GM12801 (cell line): ENCODE measurements around the gene WDR74.

Experiments
- CTCF ChIP-seq: IDR thresholded peaks from one replicate; pipeline ENCODE4 v1.5.1; 2011; ENCODE audit warnings: control low read depth; ENCODE audit not compliant: insufficient read length; ENCODE audit errors: extremely low read depth

Gene WDR74

GRCh38 chr11:62850911-62851806 lies 11.8 kb upstream of the WDR74 start:
- TF ChIP-seq CTCF, result no peak

DNA sequence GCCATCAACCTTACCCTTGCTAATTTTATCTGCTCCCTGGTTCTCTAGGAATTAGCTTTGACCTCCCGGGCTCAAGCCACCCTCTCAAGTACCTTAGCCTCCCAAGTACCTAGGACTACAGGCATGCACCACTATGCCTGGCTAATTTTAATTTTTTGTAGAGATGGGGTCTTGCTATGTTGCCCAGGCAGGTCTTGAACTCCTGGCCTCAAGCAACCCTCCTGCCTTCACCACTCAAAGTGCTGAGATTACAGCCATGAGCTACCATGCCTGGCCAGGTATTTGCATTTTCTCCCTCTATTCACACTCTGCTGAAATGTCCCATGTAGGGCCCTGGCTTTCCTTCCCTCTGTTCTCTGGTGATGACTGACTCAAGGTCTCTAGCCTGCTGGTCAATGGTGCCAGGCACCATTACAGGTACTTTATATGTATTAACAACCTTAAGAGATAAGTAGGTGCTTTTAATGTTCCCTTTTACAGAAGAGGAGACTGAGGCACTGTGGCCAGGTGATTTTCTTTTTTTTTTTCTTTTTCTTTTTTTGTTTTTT lies 8.5 kb upstream of the WDR74 start:
- no peak for TF ChIP-seq CTCF

- no peak for TF ChIP-seq CTCF
Measured at GRCh38 chr11:62846177-62846576, 6.8 kb upstream of the WDR74 start.

- TF ChIP-seq CTCF, result no peak
Measured at GRCh38 chr11:62844154-62844553, 4.8 kb upstream of the WDR74 start.

DNA sequence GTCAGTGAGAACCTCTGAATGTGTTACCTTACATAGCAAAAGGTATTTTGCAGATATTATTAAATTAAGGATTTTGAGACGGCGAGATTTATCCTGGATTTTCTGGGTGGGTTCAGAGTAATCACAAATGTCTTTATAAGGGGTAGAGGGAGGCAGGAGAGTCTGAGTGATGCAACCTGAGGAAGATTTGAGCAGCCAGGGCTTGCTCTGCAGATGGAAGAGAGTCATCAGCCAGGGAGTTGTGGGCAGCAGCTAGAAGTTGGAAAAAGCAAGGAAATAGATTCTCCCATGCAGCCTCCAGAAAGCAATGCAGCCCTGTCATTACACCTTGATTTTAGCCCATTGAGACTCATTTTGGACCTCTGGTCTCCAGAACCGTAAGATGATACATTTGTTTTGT lies 4.1 kb upstream of the WDR74 start:
- no peak for TF ChIP-seq CTCF

DNA sequence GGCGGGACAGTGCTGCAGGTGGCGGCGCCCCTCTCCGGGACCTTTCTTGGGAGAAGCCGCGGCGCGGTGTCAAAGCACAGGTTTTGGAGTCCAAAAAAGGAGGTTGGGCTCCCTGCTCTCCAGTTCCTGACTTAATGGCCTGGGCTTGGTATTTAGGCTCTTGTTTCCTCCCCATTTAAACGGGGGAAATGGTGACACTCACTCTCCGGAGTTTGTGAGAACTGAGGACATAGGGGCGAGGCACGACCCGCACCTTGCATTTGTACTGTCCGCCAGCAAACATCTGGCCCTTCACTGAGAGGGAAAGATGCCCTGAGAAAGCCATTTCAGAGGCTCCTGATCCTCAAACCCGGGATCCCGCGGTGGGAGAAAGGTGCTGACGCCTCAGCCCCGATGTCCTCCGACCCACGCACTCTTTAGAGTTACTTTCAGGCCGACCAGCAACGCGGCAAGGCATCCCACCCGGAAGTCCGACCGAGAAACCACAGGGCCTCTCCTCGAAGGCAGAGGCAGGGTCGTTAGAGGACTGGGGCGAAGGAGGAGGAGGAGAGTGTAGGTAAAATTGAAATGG lies 2.9 kb upstream of the WDR74 start:
- TF ChIP-seq CTCF, result no peak

DNA sequence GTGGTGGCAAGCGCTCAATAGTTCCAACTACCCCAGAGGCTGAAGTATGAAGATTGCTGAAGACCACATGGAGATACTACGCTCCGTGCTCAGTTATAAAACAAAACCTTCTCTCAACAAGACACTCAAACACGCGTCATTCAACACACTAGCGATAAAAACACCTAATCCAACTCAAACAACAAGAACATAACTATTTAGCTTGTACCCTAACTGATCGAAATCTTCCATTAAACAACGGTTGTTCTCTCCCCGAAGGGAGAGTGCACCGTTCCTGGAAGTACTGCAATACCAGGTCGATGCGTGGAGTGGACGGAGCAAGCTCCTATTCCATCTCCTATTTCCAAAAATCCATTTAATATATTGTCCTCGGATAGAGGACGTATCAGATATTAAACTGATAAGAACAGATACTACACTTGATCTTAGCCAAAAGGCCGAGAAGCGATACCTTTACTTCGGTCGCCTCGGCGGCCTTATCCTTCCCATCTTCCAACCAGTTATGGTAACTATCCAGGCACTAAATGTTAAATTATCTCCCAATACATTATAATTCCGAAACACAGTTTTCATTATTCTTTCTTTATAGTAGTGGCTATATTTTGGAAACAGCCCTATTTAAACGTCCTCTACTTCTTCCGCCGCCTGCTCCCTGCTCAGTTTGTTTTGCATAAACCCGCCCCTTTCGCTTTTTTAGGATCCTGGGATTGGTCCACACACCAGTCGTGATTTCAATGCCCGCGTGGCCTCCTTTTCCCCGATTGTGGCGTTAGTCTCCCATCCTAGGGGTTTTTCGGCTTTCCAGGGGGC lies 2.2 kb upstream of the WDR74 start:
- TF ChIP-seq CTCF, result no peak
